CD4-positive, alpha-beta T cell (primary cell): Measurements from ENCODE around the gene TEX9. TPM values are rescaled to one million over a fixed set of nuclear protein-coding genes. Genes with fewer than 3 reads are reported as not detected.

Experiments used
- ATAC-seq: fragments of 200-7000 bp; cut with Tn5 transposase; one replicate; pipeline ENCODE4 v1.10.0; 2022; ENCODE audit warnings: mild to moderate bottlenecking; ENCODE audit not compliant: poor library complexity
- CTCF ChIA-PET: fragments of 350-600 bp; sonication (Branson Sonifier 250); formaldehyde crosslinking; loops from one replicate; lab custom pipeline; 2021; ENCODE audit warnings: antibody characterized with exemption, inconsistent platforms; lab: Charles Lee
- POLR2A ChIA-PET: fragments of 350-600 bp; sonication (Branson Sonifier 250); formaldehyde crosslinking; loops from one replicate; lab custom pipeline; 2021; ENCODE audit warnings: antibody characterized with exemption, inconsistent platforms; lab: Charles Lee
- DNase-seq, 14 experiments: peaks; one replicate each; pipeline ENCODE4 v3.0.0-alpha.2; 2013 to 2020; ENCODE audit warnings: mixed read lengths in 2 of 14
- H3K27ac ChIP-seq, 2 donors: one replicate each; pipeline versions ENCODE4 v1.5.1 to v1.7.0; 2013; ENCODE audit warnings: low read length in 2 of 2, low read depth in 1 of 2, mild to moderate bottlenecking in 1 of 2
- H3K27me3 ChIP-seq, 2 experiments: 1 replicate in 1 of 2; 2 replicates in 1 of 2; pipeline versions ENCODE4 v1.6.1 to v1.7.0; 2013; ENCODE audit warnings: low read length in 2 of 2, control low read depth in 1 of 2, mild to moderate bottlenecking in 1 of 2, moderate library complexity in 1 of 2; ENCODE audit not compliant: insufficient read depth in 2 of 2, control insufficient read depth in 1 of 2
- H3K36me3 ChIP-seq: one replicate; pipeline ENCODE4 v1.6.1; 2013; ENCODE audit warnings: low read length, control low read depth; ENCODE audit not compliant: insufficient read depth
- H3K4me1 ChIP-seq: one replicate; pipeline ENCODE4 v1.6.1; 2013; ENCODE audit warnings: low read length, control low read depth; ENCODE audit not compliant: insufficient read depth
- H3K4me3 ChIP-seq: one replicate; pipeline ENCODE4 v1.5.1; 2013; ENCODE audit warnings: mild to moderate bottlenecking, low read length, moderate library complexity
- H3K9me3 ChIP-seq, 2 experiments: 1 replicate in 1 of 2; 2 replicates in 1 of 2; pipeline versions ENCODE4 v1.6.1 to v1.7.0; 2013; ENCODE audit warnings: low read length in 2 of 2, mild to moderate bottlenecking in 2 of 2, control low read depth in 1 of 2, moderate library complexity in 1 of 2; ENCODE audit not compliant: control insufficient read depth in 1 of 2, insufficient read depth in 1 of 2
- H3K27ac Mint-ChIP-seq: one replicate; pipeline ENCODE4 v1.8.0; 2020; ENCODE audit warnings: mixed read lengths
- H3K27me3 Mint-ChIP-seq: one replicate; pipeline ENCODE4 v1.8.0; 2021; ENCODE audit warnings: mixed read lengths
- H3K36me3 Mint-ChIP-seq: one replicate; pipeline ENCODE4 v1.8.0; 2021; ENCODE audit warnings: low read depth, mixed read lengths
- H3K4me1 Mint-ChIP-seq: one replicate; pipeline ENCODE4 v1.8.0; 2021; ENCODE audit warnings: low read depth, mixed read lengths
- H3K4me3 Mint-ChIP-seq: one replicate; pipeline ENCODE4 v1.8.0; 2020; ENCODE audit warnings: mild to moderate bottlenecking, mixed read lengths
- H3K9me3 Mint-ChIP-seq: one replicate; pipeline ENCODE4 v1.8.0; 2020; ENCODE audit warnings: mixed read lengths
- intact Hi-C, 2 experiments: fragments of 100-400 bp; cut with DNase I in 1 of 2; cut with micrococcal nuclease in 1 of 2; formaldehyde crosslinking; loops; one replicate each; pipeline versions ENCODE4 v1.15.1 to v1.9.0; 2023 to 2025; cut with DNase I, micrococcal nuclease
- total RNA-seq, 174 experiments: library from RNA in 2 of 174; stranded (reverse) in 2 of 174; gene quantifications; one replicate each; pipeline ENCODE4 v1.2.3 and lab custom pipeline; 2021 to 2026
- TF ChIP-seq, protein P1 (sequence below): fragments of 200-600 bp; IDR thresholded peaks from one replicate; pipeline ENCODE4 v1.8.0; 2022; ENCODE audit warnings: antibody characterized with exemption, mild to moderate bottlenecking

The TEX9 gene
- total RNA-seq, 2 experiments from 2014 or later = 1.3 to 1.6 TPM

DNA sequence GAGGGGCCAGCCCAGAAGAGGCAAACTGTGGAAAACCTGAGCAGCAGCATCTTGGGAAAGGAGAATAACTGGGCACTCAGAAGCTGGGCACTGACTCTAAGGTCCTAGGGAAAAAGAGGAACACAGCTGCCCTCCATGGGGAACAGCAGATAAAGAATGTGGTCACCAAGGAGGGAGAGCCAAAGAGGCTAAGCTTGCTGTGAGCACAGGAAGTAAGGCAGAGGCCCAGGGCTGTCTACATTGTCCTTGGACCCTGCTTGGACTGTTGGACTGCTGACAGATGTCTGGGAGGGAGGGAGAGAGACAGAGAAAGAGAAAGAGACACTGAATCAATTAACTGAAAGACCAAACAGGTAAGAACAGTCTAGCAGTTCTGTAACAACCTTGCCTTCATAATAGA, 104.3 kb downstream of the TEX9 start:
- no peaks in the 10 kb centered on the region for H3K36me3 Mint-ChIP-seq
- H3K4me3 Mint-ChIP-seq = no peak overlapping the region
- DNase-seq (no peak), ATAC-seq (no peak)
- intact Hi-C loops = no loop called here
- peaks cover 22% of the 10 kb centered on the region for H3K27me3 Mint-ChIP-seq
- Histone ChIP-seq H3K4me3 (no peak overlapping the region), H3K36me3 (no peaks in the 10 kb centered on the region), H3K4me1 (peaks cover 9% of the 10 kb centered on the region), H3K27ac (no peak overlapping the region), H3K9me3 (no peaks in the 10 kb centered on the region), H3K27me3 (peaks cover 7 to 14% of the 10 kb centered on the region in 2 experiments)
- H3K4me1 Mint-ChIP-seq = peaks cover 27% of the 10 kb centered on the region
- H3K9me3 Mint-ChIP-seq = no peaks in the 10 kb centered on the region
- ChIA-PET CTCF (no interaction called here), POLR2A (no interaction called here)
- H3K27ac Mint-ChIP-seq = no peak overlapping the region
- TF ChIP-seq, protein P1, sequence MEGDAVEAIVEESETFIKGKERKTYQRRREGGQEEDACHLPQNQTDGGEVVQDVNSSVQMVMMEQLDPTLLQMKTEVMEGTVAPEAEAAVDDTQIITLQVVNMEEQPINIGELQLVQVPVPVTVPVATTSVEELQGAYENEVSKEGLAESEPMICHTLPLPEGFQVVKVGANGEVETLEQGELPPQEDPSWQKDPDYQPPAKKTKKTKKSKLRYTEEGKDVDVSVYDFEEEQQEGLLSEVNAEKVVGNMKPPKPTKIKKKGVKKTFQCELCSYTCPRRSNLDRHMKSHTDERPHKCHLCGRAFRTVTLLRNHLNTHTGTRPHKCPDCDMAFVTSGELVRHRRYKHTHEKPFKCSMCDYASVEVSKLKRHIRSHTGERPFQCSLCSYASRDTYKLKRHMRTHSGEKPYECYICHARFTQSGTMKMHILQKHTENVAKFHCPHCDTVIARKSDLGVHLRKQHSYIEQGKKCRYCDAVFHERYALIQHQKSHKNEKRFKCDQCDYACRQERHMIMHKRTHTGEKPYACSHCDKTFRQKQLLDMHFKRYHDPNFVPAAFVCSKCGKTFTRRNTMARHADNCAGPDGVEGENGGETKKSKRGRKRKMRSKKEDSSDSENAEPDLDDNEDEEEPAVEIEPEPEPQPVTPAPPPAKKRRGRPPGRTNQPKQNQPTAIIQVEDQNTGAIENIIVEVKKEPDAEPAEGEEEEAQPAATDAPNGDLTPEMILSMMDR = no peak

DNA sequence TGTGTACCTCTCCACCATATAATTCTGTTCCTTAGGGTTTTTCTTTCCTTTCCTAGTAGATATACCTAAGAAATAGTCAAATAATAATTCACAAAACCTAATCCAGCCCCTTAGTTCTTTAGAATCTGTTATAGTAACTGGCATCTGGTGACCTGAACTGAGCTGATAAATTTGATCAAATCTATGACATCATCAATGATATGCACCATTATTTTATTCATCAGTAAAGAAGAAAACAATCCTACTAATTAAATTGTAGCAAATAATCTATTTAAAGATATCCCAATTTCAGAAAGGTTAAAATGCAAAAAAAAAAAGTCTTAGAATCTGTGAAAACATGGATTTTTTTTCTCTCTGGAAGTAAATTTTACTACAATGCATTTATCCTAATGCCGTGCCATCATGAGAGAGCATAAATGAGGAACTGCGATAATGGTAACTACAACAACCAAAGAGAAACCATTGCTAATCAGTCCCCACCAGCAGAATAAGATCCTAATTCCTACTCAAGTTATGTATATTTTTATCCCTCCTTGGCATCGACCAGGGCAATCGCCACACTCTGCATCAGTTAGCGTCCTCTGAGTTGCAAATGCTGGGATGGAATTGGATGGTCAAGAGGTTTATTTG, 106.3 kb downstream of the TEX9 start:
- Mint-ChIP-seq H3K27me3 (peaks cover 6% of the 10 kb centered on the region), H3K4me1 (peaks cover 12% of the 10 kb centered on the region), H3K36me3 (no peaks in the 10 kb centered on the region), H3K4me3 (no peak overlapping the region), H3K9me3 (no peaks in the 10 kb centered on the region), H3K27ac (no peak overlapping the region)
- H3K4me3 ChIP-seq = no peak overlapping the region
- no peaks in the 10 kb centered on the region for H3K4me1 ChIP-seq
- no peaks in the 10 kb centered on the region for H3K36me3 ChIP-seq
- TF ChIP-seq, protein P1 = no peak
- no peak for ATAC-seq
- ChIA-PET CTCF (no interaction called here), POLR2A (no interaction called here)
- H3K27me3 ChIP-seq = no peaks in the 10 kb centered on the region
- no peaks in the 10 kb centered on the region for H3K9me3 ChIP-seq
- H3K27ac ChIP-seq = no peak overlapping the region
- intact Hi-C loops = no loop called here
- DNase-seq = no peak

DNA sequence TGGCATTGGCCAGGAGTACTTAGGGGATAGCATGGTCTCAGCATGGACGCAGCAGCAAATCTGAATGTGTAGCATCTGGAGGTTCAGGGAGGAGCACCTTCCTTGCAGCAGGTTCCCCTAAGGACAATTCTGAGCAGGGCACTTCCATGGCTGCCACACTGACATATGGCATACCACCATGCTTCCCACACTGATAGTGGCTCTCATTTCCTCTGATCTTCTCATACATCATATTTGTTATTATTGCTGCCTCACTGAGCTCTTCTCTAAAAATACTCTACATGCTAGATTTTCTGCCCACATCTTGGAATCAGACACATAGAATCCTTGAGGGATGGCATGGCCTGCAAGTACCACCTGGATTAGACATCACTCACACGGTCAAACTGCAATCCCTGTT, 107.1 kb downstream of the TEX9 start:
- no peaks in the 10 kb centered on the region for H3K36me3 ChIP-seq
- H3K27me3 Mint-ChIP-seq = peaks cover under 1% of the 10 kb centered on the region
- H3K9me3 ChIP-seq = no peaks in the 10 kb centered on the region
- H3K27ac ChIP-seq = no peak overlapping the region
- no peak overlapping the region for H3K27ac Mint-ChIP-seq
- no peak overlapping the region for H3K4me3 ChIP-seq
- no peaks in the 10 kb centered on the region for H3K9me3 Mint-ChIP-seq
- POLR2A ChIA-PET = no interaction called here
- H3K27me3 ChIP-seq = no peaks in the 10 kb centered on the region
- H3K4me1 Mint-ChIP-seq = peaks cover 12% of the 10 kb centered on the region
- intact Hi-C loops = no loop called here
- ATAC-seq = no peak
- no peaks in the 10 kb centered on the region for H3K36me3 Mint-ChIP-seq
- CTCF ChIA-PET = interaction anchor here (0.6 kb wide), 1 partner anchor 13 kb away, joined by 3 read pairs; no protein-coding TSS in a partner anchor
- H3K4me1 ChIP-seq = no peaks in the 10 kb centered on the region
- TF ChIP-seq, protein P1 = no peak
- H3K4me3 Mint-ChIP-seq = no peak overlapping the region
- no peak for DNase-seq
